ENCODE data around the gene IQCH.

The IQCH gene

GRCh38 chr15:67300266-67301025 lies 45.9 kb downstream of the IQCH start:
- no peak for DNase-seq (ENCODE audit: low read depth in 2 of 2)

GRCh38 chr15:67303490-67304363 lies 49.1 kb downstream of the IQCH start:
- DNase-seq (ENCODE audit: low read depth in 2 of 2), result no peak

GRCh38 chr15:67304778-67305177 lies 50.2 kb downstream of the IQCH start:
- no peak for DNase-seq (ENCODE audit: low read depth in 2 of 2)

- DNase-seq (ENCODE audit: low read depth in 2 of 2), result no peak
Observed at GRCh38 chr15:67305506-67305905, 50.9 kb downstream of the IQCH start.

- DNase-seq (ENCODE audit: low read depth in 2 of 2), result no peak
Observed at GRCh38 chr15:67307156-67307555, 52.6 kb downstream of the IQCH start.

- DNase-seq (ENCODE audit: low read depth in 2 of 2), result no peak
Observed at GRCh38 chr15:67307889-67308597, 53.5 kb downstream of the IQCH start.

- no peak for DNase-seq (ENCODE audit: low read depth in 2 of 2)
Observed at GRCh38 chr15:67311731-67312130, 57.1 kb downstream of the IQCH start.

GRCh38 chr15:67319961-67320360 lies 65.4 kb downstream of the IQCH start:
- no peak for DNase-seq (ENCODE audit: low read depth in 2 of 2)

- no peak for DNase-seq (ENCODE audit: low read depth in 2 of 2)
Observed at GRCh38 chr15:67321352-67321751, 66.8 kb downstream of the IQCH start.

- DNase-seq (ENCODE audit: low read depth in 2 of 2), result no peak
Observed at GRCh38 chr15:67322481-67322880, 67.9 kb downstream of the IQCH start.

- no peak for DNase-seq (ENCODE audit: low read depth in 2 of 2)
Observed at GRCh38 chr15:67327312-67327711, 72.7 kb downstream of the IQCH start.

GRCh38 chr15:67327737-67328136 lies 73.2 kb downstream of the IQCH start:
- no peak for DNase-seq (ENCODE audit: low read depth in 2 of 2)

GRCh38 chr15:67329984-67330733 lies 75.6 kb downstream of the IQCH start:
- DNase-seq (ENCODE audit: low read depth in 2 of 2), result no peak

- no peak for DNase-seq (ENCODE audit: low read depth in 2 of 2)
Observed at GRCh38 chr15:67331676-67332075, 77.1 kb downstream of the IQCH start.

GRCh38 chr15:67335026-67335425 lies 80.4 kb downstream of the IQCH start:
- no peak for DNase-seq (ENCODE audit: low read depth in 2 of 2)

GRCh38 chr15:67335534-67336222 lies 81.1 kb downstream of the IQCH start:
- no peak for DNase-seq (ENCODE audit: low read depth in 2 of 2)

GRCh38 chr15:67340630-67341029 lies 86.0 kb downstream of the IQCH start:
- DNase-seq (ENCODE audit: low read depth in 2 of 2), result no peak

- DNase-seq (ENCODE audit: low read depth in 2 of 2), result no peak
Observed at GRCh38 chr15:67341539-67341938, 87.0 kb downstream of the IQCH start.

- no peak for DNase-seq (ENCODE audit: low read depth in 2 of 2)
Observed at GRCh38 chr15:67343206-67343605, 88.6 kb downstream of the IQCH start.

- DNase-seq (ENCODE audit: low read depth in 2 of 2), result no peak
Observed at GRCh38 chr15:67349634-67350033, 95.0 kb downstream of the IQCH start.

- DNase-seq (ENCODE audit: low read depth in 2 of 2), result no peak
Observed at GRCh38 chr15:67350042-67350441, 95.5 kb downstream of the IQCH start.

Data from activated CD8-positive, alpha-beta memory T cell treated with anti-CD3 and anti-CD28 coated beads for 4 hours (primary cell).